ENCODE measurements around the gene VAX1. TPM values are rescaled to one million over a fixed set of nuclear protein-coding genes. Genes with fewer than 3 reads are reported as not detected.

VAX1 gene
- total RNA-seq, 1 experiment from 2014 or later, result 4.6 TPM

DNA sequence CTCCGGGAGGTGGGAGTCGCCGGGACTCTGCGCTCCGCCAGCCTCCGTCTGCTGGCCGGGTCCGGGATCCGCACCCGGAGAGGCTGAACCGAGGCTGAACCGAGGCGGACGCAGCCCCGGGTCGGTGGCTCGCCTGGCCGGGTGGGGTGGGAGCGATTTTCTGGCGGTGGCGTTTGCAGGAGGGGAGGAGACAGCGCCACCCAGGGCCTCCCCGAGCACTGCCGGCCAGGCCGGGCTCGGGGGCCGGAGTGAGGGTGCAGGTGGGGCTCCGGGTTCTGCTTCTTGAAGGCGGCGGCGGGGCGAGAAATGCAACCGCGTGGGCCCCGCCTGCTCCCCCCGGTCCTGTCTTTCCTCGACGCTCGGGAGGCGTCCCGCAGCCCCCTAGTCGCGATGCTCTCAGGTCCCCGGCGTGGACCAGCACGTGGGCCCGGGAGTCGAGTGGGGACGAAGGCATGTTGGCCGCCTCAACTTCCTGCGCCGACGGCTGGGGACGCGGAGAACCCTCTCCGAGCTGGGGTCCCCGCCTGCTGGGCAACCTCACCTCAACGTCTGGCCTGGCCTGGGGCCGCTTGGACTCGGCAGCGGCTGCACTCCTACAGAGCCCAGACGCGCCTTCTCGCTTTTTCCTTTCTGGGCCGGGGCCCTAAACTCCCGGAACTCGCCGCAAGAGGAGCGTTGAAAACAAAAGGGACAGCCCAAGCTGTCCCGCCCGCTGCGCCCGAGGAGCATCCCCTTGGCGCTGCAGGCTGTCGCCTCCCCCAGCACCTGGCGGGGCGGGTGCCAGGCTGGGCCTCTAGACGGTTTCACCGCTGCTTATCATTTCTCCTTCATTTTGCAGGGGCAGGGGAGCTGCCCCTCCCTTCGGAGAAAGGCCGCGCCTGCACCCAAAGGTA, 25.2 kb upstream of the VAX1 start:
- TF ChIP-seq POLR2AphosphoS5 (IDR thresholded peaks at IDR 0.05; ENCODE audit: low read depth, low read length) (no peak), TCF7L2 (IDR thresholded peaks at IDR 0.05; ENCODE audit: low read depth, low read length) (no peak), SIN3A (IDR thresholded peaks at IDR 0.05; ENCODE audit: borderline replicate concordance, insufficient read depth, low read depth, low read length) (no peak)
- TF ChIP-seq, protein P1, sequence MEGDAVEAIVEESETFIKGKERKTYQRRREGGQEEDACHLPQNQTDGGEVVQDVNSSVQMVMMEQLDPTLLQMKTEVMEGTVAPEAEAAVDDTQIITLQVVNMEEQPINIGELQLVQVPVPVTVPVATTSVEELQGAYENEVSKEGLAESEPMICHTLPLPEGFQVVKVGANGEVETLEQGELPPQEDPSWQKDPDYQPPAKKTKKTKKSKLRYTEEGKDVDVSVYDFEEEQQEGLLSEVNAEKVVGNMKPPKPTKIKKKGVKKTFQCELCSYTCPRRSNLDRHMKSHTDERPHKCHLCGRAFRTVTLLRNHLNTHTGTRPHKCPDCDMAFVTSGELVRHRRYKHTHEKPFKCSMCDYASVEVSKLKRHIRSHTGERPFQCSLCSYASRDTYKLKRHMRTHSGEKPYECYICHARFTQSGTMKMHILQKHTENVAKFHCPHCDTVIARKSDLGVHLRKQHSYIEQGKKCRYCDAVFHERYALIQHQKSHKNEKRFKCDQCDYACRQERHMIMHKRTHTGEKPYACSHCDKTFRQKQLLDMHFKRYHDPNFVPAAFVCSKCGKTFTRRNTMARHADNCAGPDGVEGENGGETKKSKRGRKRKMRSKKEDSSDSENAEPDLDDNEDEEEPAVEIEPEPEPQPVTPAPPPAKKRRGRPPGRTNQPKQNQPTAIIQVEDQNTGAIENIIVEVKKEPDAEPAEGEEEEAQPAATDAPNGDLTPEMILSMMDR (IDR thresholded peaks at IDR 0.05), result peak; percentile 81
- TF ChIP-seq, protein P2, sequence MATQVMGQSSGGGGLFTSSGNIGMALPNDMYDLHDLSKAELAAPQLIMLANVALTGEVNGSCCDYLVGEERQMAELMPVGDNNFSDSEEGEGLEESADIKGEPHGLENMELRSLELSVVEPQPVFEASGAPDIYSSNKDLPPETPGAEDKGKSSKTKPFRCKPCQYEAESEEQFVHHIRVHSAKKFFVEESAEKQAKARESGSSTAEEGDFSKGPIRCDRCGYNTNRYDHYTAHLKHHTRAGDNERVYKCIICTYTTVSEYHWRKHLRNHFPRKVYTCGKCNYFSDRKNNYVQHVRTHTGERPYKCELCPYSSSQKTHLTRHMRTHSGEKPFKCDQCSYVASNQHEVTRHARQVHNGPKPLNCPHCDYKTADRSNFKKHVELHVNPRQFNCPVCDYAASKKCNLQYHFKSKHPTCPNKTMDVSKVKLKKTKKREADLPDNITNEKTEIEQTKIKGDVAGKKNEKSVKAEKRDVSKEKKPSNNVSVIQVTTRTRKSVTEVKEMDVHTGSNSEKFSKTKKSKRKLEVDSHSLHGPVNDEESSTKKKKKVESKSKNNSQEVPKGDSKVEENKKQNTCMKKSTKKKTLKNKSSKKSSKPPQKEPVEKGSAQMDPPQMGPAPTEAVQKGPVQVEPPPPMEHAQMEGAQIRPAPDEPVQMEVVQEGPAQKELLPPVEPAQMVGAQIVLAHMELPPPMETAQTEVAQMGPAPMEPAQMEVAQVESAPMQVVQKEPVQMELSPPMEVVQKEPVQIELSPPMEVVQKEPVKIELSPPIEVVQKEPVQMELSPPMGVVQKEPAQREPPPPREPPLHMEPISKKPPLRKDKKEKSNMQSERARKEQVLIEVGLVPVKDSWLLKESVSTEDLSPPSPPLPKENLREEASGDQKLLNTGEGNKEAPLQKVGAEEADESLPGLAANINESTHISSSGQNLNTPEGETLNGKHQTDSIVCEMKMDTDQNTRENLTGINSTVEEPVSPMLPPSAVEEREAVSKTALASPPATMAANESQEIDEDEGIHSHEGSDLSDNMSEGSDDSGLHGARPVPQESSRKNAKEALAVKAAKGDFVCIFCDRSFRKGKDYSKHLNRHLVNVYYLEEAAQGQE (IDR thresholded peaks at IDR 0.05; ENCODE audit: insufficient read depth in 1 of 2, low read depth in 2 of 2, low read length in 1 of 2), result no peak
- POLR2A ChIA-PET, result no interaction called here
- Histone ChIP-seq H3K36me3 (ENCODE audit: control insufficient read depth, insufficient read depth, low read length) (no peaks in the 10 kb centered on the region), H3K9me3 (ENCODE audit: control insufficient read depth, insufficient read depth, low read depth, low read length) (no peaks in the 10 kb centered on the region), H3K27me3 (ENCODE audit: control insufficient read depth, insufficient read depth, low read length) (peaks cover 21% of the 10 kb centered on the region), H3K4me3 (ENCODE audit: low read depth in 2 of 2, low read length in 2 of 2) (peak overlapping the region; percentile 35 to 48; a peak in 3 of 4 replicates), H3K4me1 (ENCODE audit: control insufficient read depth, insufficient read depth, low read length) (peaks cover 6% of the 10 kb centered on the region), H3K27ac (ENCODE audit: low read length) (no peak overlapping the region)
- no TSS peak for BruUV-seq (replicated peaks)
- ATAC-seq (peak; percentile 74), DNase-seq (ENCODE audit: low read depth, low spot score) (no peak)
- CTCF ChIA-PET, result no interaction called here
- intact Hi-C loops (cut with micrococcal nuclease; ENCODE audit: unreplicated experiment) (loop anchor here (10.0 kb wide), 1 partner anchor 239 kb away; no protein-coding TSS in a partner anchor), in situ Hi-C loops (cut with HindIII; ENCODE audit: low pct_unique_long_range_greater_than_20kb, low sequenced_read_pairs) (no loop called here)

DNA sequence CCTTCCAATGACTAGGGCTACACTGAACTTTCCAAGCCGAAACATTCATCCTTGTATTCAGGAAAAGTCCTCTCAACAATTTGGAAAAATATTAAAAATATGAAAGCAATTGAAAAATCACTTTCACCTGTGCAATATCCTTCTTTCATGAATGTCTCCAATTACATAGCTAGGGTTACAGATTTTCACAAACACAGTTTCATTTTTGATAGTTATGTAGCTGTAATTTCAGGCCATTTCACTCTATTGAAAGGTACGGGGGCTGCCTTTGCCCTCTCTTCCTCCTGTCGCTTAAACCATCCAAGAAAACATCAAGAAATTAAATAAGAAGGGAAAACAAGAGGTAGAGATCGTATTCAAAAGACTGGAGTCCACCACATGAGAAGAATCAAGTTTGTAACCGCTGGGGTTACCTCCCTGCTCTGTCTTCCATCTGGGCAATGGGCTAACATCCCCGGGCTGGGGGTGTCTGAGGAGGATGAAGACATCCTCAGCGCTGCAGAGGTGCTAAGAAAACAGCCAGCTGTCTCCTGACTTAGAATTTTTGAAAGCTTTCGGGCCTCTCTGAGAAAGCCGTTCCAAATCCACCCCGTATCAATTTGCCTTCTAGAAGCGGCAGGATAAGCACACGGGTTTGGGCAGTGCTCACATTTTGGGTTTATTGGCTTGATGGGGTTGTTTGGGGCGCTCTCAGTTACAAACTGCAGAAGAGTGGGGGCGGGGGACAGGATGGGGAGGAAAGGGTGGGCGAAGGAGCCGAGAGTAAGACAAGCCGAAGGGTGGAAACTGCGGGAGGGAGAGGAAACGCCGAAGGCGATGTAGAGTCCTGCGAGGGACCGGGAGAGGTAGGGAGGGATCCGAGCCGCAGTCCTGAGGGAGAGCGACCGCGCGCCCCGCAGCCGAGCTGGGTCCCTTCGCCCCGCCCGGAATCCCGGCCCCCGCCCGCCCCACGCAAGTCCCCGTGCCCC, 24.3 kb upstream of the VAX1 start:
- in situ Hi-C loops (cut with HindIII; ENCODE audit: low pct_unique_long_range_greater_than_20kb, low sequenced_read_pairs), result no loop called here
- ChIA-PET CTCF (no interaction called here), POLR2A (no interaction called here)
- DNase-seq (ENCODE audit: low read depth, low spot score), result no peak
- TF ChIP-seq, protein P1 (IDR thresholded peaks at IDR 0.05), result no peak
- TF ChIP-seq, protein P2 (IDR thresholded peaks at IDR 0.05; ENCODE audit: insufficient read depth in 1 of 2, low read depth in 2 of 2, low read length in 1 of 2), result no peak
- TF ChIP-seq POLR2AphosphoS5 (IDR thresholded peaks at IDR 0.05; ENCODE audit: low read depth, low read length), result no peak
- no peak for TF ChIP-seq SIN3A (IDR thresholded peaks at IDR 0.05; ENCODE audit: borderline replicate concordance, insufficient read depth, low read depth, low read length)
- no peak for TF ChIP-seq TCF7L2 (IDR thresholded peaks at IDR 0.05; ENCODE audit: low read depth, low read length)
- H3K27ac ChIP-seq (ENCODE audit: low read length), result no peak overlapping the region
- intact Hi-C loops (cut with micrococcal nuclease; ENCODE audit: unreplicated experiment), result loop anchor here (10.0 kb wide), 1 partner anchor 238 kb away; no protein-coding TSS in a partner anchor
- BruUV-seq (replicated peaks), result no TSS peak
- H3K4me1 ChIP-seq (ENCODE audit: control insufficient read depth, insufficient read depth, low read length), result peaks cover 6% of the 10 kb centered on the region
- H3K9me3 ChIP-seq (ENCODE audit: control insufficient read depth, insufficient read depth, low read depth, low read length), result no peaks in the 10 kb centered on the region
- H3K4me3 ChIP-seq (ENCODE audit: low read depth in 2 of 2, low read length in 2 of 2), result peak overlapping the region; percentile 35 to 48
- no peaks in the 10 kb centered on the region for H3K36me3 ChIP-seq (ENCODE audit: control insufficient read depth, insufficient read depth, low read length)
- H3K27me3 ChIP-seq (ENCODE audit: control insufficient read depth, insufficient read depth, low read length), result peaks cover 23% of the 10 kb centered on the region
- ATAC-seq, result peak; percentile 61
